ENCODE results near the gene KLHDC4.

KLHDC4 gene

DNA sequence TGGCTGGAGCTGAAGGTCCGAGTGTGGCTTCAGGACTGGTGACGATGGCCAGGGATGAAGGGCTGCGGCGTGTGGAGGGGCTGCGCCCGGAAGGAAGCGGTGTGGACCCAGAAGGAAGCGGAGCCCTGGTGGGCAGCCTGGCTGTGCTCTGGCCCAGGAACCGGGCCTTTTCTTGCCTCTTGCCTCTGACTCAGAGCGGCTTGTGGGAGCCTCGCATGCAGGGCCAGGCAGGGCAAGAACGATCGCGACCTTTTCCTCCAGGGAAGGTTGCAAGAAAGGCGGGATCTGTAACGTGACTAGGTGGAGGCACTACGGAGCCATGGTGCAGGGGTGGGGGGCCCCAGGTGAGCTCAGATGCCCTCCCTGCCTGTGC lies 85.5 kb downstream of the KLHDC4 start:
- DNase-seq: no peak

DNA sequence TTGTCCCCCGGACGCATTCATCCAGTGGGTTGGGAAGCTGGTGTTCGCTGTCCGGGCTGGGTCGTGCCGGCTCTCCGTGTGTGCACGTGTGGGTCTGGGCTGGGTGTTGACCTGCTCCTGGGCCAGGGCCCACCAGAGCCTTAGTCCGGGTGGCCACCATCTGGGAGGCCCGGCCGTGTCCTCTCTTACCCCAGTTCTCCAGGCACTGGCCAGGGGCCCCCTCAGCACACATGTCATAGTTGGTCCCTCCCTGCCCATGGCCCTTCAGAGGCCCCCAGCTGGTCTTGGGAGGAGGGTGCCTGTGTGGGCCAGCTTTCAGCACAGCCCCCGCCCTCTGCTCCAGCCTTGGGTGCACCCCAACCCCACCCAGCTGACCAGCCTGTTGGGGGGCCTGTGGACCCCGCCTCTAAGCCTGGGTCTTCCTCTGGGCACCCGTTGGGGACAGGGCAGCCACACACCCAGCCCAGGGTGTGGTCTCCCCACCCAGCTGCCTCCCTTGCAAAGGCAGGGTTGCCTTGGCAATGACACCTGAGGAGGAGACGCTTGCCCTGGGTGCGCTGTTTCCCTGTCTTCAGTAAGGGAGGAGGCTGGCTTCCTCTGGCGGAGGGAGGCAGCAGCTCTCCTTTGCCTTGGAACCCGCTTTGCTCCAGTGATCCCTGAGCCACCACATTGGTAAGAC lies 86.1 kb downstream of the KLHDC4 start:
- no peak for DNase-seq

DNA sequence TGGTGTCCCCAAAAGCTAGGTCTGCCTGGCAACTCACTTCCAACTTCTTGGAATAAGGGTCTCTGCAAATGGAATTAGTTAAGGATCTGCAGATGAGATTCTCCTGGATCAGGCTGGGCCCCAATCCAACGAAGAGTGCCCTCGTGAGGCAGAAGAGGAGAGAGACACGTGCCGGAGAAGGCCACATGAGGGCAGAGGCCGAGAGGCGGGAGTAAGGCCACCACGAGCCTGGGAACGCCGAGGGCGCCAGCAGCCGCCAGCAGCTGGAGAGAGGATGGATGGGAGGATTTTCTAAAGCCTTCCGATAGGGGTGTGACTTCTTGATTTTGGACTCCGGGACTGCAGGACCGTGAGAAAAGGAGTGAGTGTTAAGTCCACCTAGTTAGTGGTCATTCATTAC lies 87.2 kb downstream of the KLHDC4 start:
- DNase-seq: no peak

DNA sequence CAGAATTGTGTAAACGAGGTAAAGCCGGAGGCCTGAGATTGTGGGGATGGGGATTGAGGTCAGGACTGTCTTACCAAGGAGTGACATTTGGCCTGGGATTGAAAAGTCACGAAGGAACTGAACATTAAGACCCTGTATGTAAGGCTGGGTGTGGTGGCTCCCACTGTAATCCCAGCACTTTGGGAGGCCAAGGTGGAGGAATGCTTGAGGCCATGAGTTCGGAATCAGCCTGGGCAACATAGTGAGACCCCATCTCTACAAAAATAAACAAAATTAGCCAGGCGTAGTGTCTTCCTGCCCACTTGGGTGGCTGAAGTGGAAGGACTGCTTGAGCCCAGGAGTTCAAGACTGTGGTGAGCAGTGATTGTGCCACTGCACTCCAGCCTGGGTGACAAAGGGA lies 88.0 kb downstream of the KLHDC4 start:
- DNase-seq: no peak

DNA sequence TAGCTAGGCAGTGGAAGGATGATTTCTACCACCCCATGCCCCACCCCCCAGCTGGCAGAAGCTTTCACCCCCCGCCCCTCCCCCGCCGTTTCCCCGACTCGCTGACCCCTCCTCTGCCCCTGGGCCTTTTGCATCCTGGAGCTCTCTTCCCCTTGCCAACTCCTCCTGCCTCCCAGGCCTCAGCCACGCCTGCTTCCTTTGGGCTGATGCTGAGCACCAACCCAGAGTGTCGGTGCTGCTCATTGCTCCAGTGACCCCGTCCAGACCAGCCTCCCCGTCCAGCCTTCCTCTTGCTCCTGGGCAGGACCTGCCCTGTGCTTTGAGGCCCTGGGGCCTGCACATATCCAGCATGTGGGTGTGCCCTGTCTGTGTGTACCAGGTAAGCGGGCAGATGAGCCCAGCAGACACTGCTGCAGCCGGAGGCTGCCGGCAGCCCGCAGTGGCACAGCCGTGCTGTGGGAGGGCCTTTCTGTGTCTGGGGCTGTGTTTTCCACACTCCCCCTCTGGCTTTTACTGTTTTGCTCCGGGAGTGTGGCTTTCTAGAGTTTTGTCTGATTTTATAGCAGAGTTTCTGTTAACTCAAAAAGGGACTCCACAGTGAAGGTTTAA lies 90.6 kb downstream of the KLHDC4 start:
- DNase-seq: no peak

DNA sequence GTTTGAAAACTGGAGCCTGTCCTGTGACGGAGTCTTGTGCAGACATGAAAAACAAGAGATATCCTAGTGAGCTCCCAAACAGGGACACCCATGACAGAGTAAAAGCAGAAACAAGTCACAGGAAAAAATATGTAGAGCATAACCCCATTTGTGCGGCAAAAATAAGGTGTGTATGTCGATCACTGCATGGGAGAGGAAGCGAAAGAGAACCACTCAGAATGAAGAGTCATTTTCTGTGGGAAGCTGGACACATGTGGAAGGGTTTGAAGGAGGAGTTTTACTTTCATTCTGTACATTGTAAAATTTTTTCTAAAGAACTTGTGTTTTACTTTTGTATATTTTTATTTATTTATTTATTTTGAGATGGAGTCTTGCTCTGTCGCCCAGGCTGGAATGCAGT lies 91.4 kb downstream of the KLHDC4 start:
- DNase-seq: no peak

DNA sequence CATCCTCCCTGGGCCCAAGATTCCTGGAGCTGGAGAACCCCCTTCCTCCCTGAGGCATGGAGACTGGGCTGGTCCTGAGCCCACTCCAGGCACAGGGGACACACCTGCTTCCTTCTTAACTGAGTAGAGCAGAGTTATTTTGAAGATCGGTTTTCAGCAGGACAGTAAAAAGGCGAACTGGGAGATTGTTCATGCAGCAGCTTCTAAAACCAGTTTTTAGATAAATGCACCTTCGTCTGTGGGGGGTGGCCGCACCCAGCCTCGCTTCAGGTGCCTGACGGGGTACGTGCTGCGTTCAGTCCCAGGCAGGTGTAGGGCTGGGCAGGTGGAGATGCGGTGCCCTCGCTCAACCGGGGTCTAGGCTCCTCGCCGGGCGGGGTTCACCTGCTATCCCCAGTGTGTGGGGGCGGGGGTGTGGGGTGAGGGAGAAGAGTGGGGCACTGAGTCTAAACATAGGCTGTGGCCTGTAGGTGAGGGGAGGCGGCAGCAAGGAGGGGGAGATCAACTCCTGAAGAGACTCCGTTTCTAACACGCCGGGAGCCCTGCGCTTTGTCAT lies 94.0 kb downstream of the KLHDC4 start:
- DNase-seq: no peak

DNA sequence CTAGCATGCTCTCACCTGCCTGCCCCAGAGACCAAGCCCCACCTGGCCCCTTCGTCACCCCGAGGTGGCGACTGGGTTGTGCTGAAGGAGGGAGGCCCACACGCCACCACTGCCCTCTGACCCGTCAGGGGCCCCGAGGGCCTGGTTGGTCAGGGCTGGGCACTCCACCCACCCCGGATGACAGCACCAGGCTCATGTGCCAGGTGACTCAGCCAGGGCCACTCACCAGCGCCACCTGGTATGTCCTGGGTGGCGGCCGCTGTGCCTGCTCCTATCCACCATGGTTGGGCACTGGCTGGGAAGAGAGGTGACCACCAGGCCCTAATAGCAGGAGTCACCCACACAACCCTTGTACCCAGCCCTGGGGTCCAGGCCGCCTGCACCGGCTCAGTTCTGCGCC lies 94.6 kb downstream of the KLHDC4 start:
- no peak for DNase-seq

DNA sequence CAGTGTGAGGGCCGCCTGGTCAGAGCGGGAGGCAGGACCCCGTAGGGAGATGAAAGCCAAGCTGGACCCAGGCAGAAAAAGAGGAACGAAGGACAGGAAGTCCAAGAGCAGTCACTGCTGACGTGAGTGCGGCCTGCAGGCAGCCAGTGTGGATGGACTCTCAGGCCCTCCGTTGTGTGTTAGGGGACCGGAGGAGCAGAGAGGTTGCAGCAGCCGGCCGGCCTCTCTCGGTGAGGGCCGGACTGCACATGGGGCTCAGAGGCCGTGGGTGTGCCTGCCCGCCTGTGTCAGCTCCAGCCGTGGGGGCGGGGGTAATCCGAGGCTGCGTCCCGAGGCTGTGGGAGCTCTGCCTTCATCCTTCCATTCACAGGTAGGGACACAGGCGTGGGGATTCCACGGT lies 96.1 kb downstream of the KLHDC4 start:
- DNase-seq: no peak

DNA sequence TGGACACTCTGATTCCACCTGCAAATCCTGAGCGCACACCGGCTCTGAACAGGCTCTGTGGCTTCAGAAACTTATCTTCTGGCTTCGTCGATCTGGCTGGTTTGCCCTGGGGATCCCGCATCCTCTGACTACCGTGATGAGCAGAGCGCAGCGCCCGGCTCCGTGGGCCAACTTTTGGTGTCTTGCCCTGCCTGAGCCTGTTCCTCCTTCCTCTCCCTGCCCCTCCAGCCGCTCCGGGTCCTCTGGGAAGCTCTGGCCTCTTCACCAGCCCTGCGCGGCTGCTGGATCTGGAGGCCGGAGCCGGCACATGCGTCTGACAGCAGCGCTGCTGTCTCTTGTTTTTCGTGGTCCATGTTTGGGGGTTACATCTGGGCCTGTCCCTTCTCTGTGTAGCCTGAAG lies 97.8 kb downstream of the KLHDC4 start:
- no peak for DNase-seq

DNA sequence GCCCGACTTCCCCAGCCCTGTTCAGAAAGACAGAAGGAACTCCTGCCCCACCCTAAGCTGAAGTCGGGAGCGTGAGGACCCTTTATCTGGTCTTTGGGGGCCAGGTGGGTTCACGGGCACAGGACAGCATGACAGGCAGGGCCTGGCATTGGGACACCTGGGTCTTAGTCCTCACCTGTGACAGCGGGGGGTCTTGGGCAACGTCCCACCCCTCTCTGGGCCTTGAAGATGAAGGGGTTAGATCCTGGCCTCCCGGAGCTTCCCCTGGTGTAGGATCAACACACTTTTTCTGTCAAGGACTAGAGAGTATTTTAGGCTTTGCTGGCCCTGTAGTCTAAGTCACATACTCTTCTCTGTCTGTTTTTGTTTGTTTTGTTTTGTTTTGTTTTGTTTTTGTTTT lies 98.3 kb downstream of the KLHDC4 start:
- no peak for DNase-seq

DNA sequence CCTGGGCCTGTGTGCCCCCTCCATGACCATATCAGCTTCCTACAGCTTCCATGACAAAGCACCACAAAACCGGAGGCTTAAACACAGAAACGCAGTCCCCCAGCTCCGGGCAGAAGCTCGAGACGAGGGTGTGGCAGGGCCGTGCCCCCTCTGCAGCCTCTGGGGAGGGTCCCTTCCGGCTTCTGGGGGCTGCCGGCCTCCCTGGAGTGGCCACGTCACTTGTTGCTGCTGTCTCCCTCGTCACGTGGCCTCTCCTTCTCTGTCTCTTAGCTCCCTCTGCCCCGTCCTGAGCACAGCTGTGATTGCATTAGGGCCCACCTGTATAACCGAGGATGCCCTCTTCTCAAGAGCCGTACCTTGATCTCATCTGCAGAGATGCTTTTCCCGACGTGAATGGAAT lies 98.9 kb downstream of the KLHDC4 start:
- no peak for DNase-seq

DNA sequence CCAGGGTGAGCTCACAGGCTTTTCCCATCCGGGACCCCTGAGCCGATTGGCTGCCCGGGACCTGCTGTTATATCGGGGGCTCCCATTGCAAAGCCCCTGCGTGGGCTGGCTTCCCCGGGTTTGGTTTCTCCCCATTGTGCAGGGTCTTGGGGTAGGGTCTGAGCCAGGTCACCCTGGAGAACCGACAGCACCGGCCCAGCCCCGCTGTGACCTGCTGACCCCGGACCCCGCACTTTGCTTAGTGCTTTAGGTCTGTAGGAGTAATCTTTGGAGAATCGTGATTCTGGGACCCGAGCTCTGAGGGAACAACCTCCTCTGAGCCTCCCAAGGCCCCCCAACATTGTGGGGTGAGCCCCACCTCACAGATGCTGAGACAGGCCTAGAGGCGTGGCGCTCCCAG lies 100.6 kb downstream of the KLHDC4 start:
- DNase-seq: no peak

DNA sequence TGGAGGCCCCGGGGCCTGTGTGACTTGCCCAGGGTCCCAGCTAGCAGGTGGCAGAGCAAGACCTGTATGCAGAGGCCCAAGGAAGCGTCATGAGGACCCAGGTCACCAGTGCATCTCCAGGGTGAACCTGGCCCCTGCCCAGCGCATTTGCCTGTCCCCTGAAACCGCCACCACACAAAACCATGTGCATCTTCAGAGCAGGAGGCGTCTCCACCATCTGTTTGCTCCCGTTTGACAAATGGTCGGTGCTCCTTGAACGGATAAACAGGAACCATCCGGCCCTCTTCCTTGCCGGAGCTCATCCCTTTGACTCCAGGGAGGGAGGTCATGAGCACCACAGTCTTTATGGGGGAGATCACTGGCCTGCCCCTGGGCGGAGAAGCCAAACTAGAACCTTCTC lies 101.0 kb downstream of the KLHDC4 start:
- no peak for DNase-seq

DNA sequence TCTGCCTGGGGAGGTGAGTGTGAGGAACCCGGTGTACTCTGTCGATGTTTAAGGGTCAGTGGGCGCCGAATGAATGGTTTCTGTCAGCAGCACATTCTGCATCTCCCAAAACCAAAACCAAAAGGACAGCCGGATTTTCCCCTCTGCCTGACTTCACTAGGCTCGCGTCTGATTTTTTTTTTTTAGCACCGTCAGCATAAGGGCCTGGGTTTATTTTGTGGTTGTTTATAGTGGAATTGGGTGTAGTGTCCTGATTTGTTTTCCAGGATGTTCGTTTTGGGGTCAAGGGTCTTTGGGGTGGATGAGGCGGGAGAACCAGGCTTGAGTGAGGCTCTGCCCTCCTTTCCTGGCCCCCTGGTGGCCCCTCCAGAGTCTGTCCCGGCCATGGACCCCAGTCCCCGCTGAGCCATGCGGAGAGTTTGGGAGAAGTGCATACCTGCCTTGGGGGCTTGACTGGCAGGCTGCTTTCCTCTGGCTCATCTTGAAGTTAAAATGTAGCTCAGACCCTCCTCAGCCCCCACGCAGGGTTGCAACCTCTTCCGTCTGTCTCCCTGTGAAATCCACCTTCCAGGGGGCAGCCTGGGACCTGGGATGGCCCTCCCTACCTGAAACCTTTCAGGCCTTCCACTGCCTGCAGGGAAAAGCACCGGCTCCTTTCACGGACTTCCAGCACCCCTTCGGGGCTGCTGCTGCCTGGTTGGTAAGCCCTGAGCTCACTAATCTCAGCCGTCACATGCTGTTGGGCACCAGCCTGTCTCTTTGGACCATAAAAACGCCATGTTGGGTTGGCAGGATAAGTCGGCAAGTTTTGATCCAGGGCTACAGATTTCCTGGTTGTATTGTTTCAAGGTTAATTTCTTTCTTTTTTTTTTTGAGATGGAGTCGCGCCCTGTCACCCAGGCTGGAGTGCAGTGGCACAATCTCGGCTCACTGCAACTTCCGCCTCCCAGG lies 103.3 kb downstream of the KLHDC4 start:
- no peak for DNase-seq

DNA sequence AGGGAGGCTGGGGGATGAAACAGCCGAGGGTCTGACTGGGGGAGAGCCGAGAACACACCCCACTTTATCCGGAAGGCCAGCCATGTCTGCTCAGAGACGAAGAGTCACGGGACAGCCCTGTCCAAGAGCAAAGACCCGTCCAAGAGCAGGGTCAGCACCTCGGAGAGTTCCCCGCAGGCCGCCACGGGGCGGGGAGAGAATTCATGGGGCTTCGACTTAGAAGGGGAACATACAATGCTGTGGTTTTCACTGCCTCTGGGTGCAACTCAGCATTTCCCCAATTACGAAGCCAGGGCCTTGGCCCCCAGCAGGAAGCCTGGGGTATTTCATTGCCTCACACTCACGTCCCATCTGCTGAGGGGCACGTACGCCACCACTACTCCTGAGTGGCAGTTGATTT lies 104.2 kb downstream of the KLHDC4 start:
- peak in 1 of 2 experiments; percentile 5 for DNase-seq

DNA sequence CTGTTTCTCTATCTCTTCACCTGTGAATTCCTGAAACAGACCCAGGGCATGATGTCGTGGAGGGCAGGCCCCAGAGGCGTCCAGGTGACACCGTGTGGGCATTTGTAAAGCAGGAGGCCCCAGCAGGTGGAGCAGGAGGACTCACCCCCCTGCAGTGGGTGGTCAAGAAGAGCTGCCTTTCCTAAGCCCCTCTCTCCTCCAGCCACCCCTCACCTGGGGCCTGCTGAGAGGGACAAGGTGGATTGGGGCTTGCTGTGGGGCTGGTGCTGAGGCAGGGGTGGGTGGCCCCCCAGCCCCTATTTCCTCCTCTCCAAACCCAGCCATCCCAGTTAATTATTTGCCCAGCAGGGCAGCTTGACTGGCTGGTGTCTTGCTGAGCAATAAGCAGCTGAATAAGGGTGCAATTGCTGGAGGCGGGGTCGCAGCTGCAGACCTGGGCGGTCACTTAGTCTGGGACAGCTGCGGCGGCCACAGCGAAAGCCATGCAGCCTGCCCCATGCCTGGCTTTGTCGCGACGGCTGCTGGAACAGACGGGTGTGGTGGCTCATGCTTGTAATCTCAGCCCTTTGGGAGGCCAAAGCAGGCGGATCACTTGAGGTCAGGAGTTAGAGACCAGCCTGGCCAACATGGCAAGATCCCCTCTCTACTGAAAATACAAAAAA lies 107.1 kb downstream of the KLHDC4 start:
- no peak for DNase-seq

Measured in activated CD4-positive, alpha-beta T cell treated with anti-CD3 and anti-CD28 coated beads, Interleukin-2, amount 50 U/mL, for 4 hours (primary cell).